Measurements from ENCODE around the gene CARS1.

CARS1 gene

DNA sequence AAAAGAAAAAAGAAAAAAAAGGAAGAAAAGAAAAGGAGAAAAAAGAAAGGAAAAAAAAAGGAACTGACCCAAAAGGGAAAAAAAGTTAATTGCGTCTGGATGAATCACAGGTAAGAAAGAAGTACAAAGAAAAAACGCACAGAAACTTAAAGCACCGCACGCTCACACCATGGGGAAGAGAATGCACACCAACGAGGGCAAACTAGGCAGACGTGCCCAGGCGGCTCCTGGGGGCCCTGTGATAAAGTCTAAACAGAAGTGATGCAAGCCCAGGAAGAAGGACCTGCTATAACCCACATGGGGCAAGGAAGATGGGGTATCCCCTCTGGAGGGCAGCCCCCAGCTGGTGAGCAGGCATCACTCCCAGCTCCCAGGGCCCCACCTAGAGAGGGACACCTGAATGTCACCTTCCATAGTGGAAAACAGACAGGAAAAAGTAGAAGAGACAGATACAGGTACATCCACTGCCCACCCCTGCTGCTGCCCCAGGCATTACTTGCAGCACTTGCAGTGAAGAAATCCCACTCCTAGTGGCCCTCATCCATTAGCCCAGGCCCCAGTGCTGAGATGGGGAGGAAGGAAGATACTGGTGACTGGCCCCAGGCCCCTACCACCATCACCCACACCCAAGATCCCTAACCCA lies 94.0 kb downstream of the CARS1 start:
- DNase-seq (ENCODE audit: low spot score), result no peak
- in situ Hi-C loops (cut with MboI; ENCODE audit: low sequenced_read_pairs, unreplicated experiment), result no loop called here
- TF ChIP-seq, protein P1, sequence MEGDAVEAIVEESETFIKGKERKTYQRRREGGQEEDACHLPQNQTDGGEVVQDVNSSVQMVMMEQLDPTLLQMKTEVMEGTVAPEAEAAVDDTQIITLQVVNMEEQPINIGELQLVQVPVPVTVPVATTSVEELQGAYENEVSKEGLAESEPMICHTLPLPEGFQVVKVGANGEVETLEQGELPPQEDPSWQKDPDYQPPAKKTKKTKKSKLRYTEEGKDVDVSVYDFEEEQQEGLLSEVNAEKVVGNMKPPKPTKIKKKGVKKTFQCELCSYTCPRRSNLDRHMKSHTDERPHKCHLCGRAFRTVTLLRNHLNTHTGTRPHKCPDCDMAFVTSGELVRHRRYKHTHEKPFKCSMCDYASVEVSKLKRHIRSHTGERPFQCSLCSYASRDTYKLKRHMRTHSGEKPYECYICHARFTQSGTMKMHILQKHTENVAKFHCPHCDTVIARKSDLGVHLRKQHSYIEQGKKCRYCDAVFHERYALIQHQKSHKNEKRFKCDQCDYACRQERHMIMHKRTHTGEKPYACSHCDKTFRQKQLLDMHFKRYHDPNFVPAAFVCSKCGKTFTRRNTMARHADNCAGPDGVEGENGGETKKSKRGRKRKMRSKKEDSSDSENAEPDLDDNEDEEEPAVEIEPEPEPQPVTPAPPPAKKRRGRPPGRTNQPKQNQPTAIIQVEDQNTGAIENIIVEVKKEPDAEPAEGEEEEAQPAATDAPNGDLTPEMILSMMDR (IDR thresholded peaks at IDR 0.05; ENCODE audit: borderline replicate concordance, control extremely low read depth, extremely low read depth, insufficient read depth, missing control alignments), result no peak

DNA sequence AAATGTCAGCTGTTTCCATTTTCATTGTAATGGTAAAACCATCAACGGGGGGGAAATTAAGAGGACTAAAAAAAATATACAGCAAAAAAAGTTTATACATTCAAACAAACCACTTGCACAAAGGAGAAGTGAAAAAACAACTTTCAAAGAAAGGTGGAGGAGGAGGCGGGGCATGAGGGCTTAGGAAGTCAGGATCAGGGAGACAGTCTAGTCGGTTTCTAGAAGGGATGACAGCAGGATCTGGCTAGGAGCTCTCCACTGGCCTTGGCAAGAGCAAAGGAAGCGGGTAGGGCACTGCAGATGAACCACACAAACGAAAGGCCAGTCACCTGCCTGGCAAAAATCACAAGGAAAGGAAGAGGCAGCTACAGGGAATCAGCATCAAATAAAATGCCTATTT lies 96.1 kb downstream of the CARS1 start:
- no peak for DNase-seq (ENCODE audit: low spot score)
- TF ChIP-seq, protein P1 (IDR thresholded peaks at IDR 0.05; ENCODE audit: borderline replicate concordance, control extremely low read depth, extremely low read depth, insufficient read depth, missing control alignments), result no peak

DNA sequence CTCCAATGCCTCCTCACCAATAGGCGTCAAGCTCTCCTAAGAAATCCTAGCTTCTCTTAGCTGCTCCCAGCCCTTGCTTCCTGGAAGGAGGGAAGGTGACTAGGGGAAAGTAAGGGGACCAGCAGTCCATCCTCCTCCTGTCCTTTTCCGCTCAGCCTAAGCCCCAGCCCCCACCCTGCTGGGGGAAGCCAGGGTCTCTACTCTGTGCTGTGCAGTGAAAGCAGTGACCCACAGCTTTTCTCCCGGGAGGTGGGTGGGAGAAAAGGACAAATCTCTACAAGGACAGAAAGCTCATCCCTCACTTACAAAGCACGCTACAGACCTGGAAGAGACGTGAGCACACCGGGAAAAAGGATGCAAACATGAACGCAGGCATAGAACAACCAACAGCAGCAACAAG lies 97.1 kb downstream of the CARS1 start:
- no peak for DNase-seq (ENCODE audit: low spot score)
- in situ Hi-C loops (cut with MboI; ENCODE audit: low sequenced_read_pairs, unreplicated experiment), result no loop called here
- TF ChIP-seq, protein P1 (IDR thresholded peaks at IDR 0.05; ENCODE audit: borderline replicate concordance, control extremely low read depth, extremely low read depth, insufficient read depth, missing control alignments), result no peak

More for the DNA sequence above, 96.1 kb downstream of the CARS1 start:
- in situ Hi-C loops (cut with MboI; ENCODE audit: low sequenced_read_pairs, unreplicated experiment), result no loop called here

DNA sequence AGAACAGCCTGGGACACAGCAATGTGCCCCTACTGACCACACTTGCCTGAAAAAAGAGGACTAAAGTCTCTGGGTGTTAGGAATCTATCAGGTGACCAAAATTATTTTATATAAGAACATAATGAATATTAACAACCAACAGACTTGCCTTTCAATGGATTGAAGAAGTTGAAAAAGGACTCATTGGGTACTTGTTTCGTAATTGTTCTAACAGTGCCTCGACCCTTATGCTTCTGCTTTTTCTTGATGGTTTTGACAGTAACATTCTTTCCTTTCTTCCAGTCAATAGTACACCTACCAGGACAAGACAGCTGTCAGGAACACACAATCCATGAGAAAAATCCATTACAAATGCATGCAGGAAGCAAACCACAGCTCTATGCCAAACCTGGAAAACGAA lies 99.0 kb downstream of the CARS1 start:
- DNase-seq (ENCODE audit: low spot score), result no peak
- in situ Hi-C loops (cut with MboI; ENCODE audit: low sequenced_read_pairs, unreplicated experiment), result no loop called here
- TF ChIP-seq, protein P1 (IDR thresholded peaks at IDR 0.05; ENCODE audit: borderline replicate concordance, control extremely low read depth, extremely low read depth, insufficient read depth, missing control alignments), result no peak

DNA sequence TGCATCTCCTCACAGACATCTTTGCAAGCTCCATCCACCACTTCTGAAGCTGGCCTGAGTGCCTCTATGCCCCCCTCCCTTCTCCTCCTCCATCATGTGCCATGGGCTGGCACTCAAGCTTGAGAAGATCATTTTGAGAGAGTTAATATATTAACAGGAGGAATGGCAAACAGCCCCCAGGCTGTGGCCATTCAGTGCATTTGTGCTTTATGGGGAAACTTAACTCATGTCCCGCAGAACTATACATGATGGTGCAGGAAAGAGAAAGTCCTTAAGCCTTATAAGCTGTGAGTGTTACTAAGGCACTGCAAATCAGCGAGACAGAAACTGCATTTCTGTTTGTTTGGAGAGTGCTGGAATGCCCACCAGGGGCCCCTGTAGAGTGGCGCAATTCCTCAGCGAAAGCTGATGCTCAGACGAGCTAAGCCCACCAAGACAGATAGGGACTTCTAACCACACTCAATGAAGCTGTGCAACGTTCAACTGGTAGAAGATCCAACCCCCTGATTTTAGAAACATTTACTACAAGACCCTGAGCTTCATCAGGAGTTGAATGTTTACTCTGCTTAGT lies 101.2 kb downstream of the CARS1 start:
- in situ Hi-C loops (cut with MboI; ENCODE audit: low sequenced_read_pairs, unreplicated experiment), result no loop called here
- TF ChIP-seq, protein P1 (IDR thresholded peaks at IDR 0.05; ENCODE audit: borderline replicate concordance, control extremely low read depth, extremely low read depth, insufficient read depth, missing control alignments), result no peak
- no peak for DNase-seq (ENCODE audit: low spot score)

DNA sequence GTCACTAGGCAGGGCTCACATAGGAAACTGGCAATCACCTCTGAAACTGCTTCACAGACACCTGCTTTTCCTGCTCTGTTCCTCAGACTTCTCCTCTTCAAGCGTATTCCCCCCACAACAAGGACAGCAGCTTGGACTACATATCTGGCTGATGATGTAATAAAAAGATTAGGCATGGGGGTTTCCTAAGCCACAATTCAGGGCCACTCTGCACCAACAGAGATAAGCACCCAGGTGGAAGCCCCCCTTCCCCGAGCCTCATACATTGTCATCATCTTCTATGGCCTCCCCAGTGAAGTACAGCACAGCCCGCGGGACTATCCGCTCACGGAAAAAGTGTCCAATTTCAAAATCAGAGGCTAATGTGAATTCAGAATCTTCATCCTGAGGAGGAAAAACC lies 103.0 kb downstream of the CARS1 start:
- in situ Hi-C loops (cut with MboI; ENCODE audit: low sequenced_read_pairs, unreplicated experiment), result no loop called here
- TF ChIP-seq, protein P1 (IDR thresholded peaks at IDR 0.05; ENCODE audit: borderline replicate concordance, control extremely low read depth, extremely low read depth, insufficient read depth, missing control alignments), result no peak
- no peak for DNase-seq (ENCODE audit: low spot score)
